ENCODE results near the gene COL18A1. TPM values are rescaled to one million over a fixed set of nuclear protein-coding genes. Genes with fewer than 3 reads are reported as not detected.

COL18A1 gene
- total and polyA plus RNA-seq, 10 donors = 35.0 to 208 (median 86.4) TPM

GRCh38 chr21:45556645-45557615 lies 152.0 kb downstream of the COL18A1 start:
- peak; percentile 84 for DNase-seq
- 78 to 85% (median 83%) methylated on average over 15 to 33 of the region's 33 CpGs for WGBS, 5 donors
- intact Hi-C loops (cut with DNase I; ENCODE audit: low total_unique reads) = no loop called here

GRCh38 chr21:45557616-45558043 lies 152.7 kb downstream of the COL18A1 start:
- H3K36me3 ChIP-seq = no peaks in the 10 kb centered on the region
- H3K4me3 ChIP-seq = no peak overlapping the region
- H3K27me3 ChIP-seq (replicated peaks in 1 of 7) = peaks cover 0 to 16% (median 0%) of the 10 kb centered on the region in 7 donors
- TF ChIP-seq POLR2AphosphoS5 (IDR thresholded peaks at IDR 0.05) (no peak), CTCF (IDR thresholded peaks at IDR 0.05 in 8 of 11, conservative IDR thresholded peaks at IDR 0.05 in 3 of 11) (no peak), POLR2A (IDR thresholded peaks at IDR 0.05) (no peak)
- intact Hi-C loops (cut with DNase I; ENCODE audit: low total_unique reads) = no loop called here
- H3K27ac ChIP-seq = no peak overlapping the region
- WGBS, 5 donors = 87 to 93% (median 88%) methylated on average over 3 to 14 of the region's 14 CpGs
- H3K9me3 ChIP-seq = no peaks in the 10 kb centered on the region
- H3K4me1 ChIP-seq = peaks cover 5 to 24% (median 20%) of the 10 kb centered on the region in 6 donors
- DNase-seq = peak; percentile 74

More at GRCh38 chr21:45556645-45557615, 152.0 kb downstream of the COL18A1 start:
- H3K9me3 ChIP-seq = no peaks in the 10 kb centered on the region
- peak overlapping the region in 3 of 8 donors; percentile 92 to 94 (median 93) for H3K27ac ChIP-seq
- no peak overlapping the region for H3K4me3 ChIP-seq
- no peak for TF ChIP-seq POLR2AphosphoS5 (IDR thresholded peaks at IDR 0.05)
- TF ChIP-seq POLR2A (IDR thresholded peaks at IDR 0.05) = no peak
- TF ChIP-seq CTCF (IDR thresholded peaks at IDR 0.05 in 8 of 11, conservative IDR thresholded peaks at IDR 0.05 in 3 of 11) = no peak
- no peaks in the 10 kb centered on the region for H3K36me3 ChIP-seq
- H3K27me3 ChIP-seq (replicated peaks in 1 of 7) = peaks cover 0 to 12% (median 0%) of the 10 kb centered on the region in 7 donors
- H3K4me1 ChIP-seq = peaks cover 12 to 31% (median 28%) of the 10 kb centered on the region in 6 donors

GRCh38 chr21:45558044-45558721 lies 153.2 kb downstream of the COL18A1 start:
- Histone ChIP-seq H3K9me3 (no peaks in the 10 kb centered on the region), H3K4me1 (peaks cover 4 to 18% (median 15%) of the 10 kb centered on the region in 6 donors), H3K27ac (no peak overlapping the region), H3K4me3 (no peak overlapping the region), H3K36me3 (no peaks in the 10 kb centered on the region), H3K27me3 (replicated peaks in 1 of 7) (peaks cover 0 to 18% (median 0%) of the 10 kb centered on the region in 7 donors)
- intact Hi-C loops (cut with DNase I; ENCODE audit: low total_unique reads) = no loop called here
- TF ChIP-seq POLR2A (IDR thresholded peaks at IDR 0.05) (no peak), CTCF (IDR thresholded peaks at IDR 0.05 in 8 of 11, conservative IDR thresholded peaks at IDR 0.05 in 3 of 11) (no peak), POLR2AphosphoS5 (IDR thresholded peaks at IDR 0.05) (no peak)
- WGBS, 5 donors = 81 to 92% (median 89%) methylated on average over 15 to 26 of the region's 26 CpGs
- DNase-seq = peak; percentile 78

Measured in spleen (tissue), 11 donors.